Measurements from ENCODE around the gene ZNF699. TPM values are rescaled to one million over a fixed set of nuclear protein-coding genes. Genes with fewer than 3 reads are reported as not detected.
"Not testable (repeated sequence)": the region's sequence is repeated elsewhere in the genome, so short reads cannot be mapped to it uniquely, and the experiment has no call there.

The ZNF699 gene
- total RNA-seq, 1 experiment from 2014 or later = 6.9 TPM

DNA sequence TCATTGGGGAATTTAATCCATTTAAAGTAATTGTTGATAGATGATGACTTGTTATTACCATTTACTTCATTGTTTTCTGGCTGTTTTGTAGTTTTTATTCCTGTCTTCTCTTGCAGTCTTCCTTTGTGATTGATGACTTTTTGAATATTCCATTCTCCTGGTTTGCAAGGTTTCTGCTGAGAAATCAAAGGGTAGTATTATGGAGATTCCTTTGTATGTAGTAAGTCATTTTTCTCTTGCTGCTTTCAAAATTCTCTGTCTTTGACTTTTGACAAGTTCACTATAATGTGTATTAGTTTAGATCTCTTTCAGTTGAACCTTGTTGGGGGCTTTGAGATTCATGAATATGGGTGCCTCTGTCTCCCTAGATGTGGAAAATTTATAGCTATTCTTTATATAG lies 20.4 kb upstream of the ZNF699 start:
- Histone ChIP-seq H3K79me2 (ENCODE audit: low read length) (peaks cover 64% of the 10 kb centered on the region), H2AFZ (ENCODE audit: low read length) (no peak overlapping the region), H3K4me2 (ENCODE audit: low read depth, low read length, poor library complexity, severe bottlenecking) (no peak overlapping the region), H3K36me3 (ENCODE audit: insufficient read depth, low read length) (peaks cover 66% of the 10 kb centered on the region), H3K9ac (ENCODE audit: low read length) (no peak overlapping the region), H3K27ac (ENCODE audit: low read length) (no peak overlapping the region), H3K9me3 (ENCODE audit: low read length) (peaks cover 51% of the 10 kb centered on the region), H4K20me1 (ENCODE audit: insufficient read depth, low read depth, low read length) (no peaks in the 10 kb centered on the region), H3K27me3 (ENCODE audit: low read length) (no peaks in the 10 kb centered on the region), H3K4me1 (ENCODE audit: low read length) (peaks cover under 1% of the 10 kb centered on the region), H3K9me2 (replicated peaks; ENCODE audit: insufficient read depth, low read length) (no peaks in the 10 kb centered on the region), H3K4me3 (ENCODE audit: low read length) (no peak overlapping the region)
- no peak for DNase-seq

DNA sequence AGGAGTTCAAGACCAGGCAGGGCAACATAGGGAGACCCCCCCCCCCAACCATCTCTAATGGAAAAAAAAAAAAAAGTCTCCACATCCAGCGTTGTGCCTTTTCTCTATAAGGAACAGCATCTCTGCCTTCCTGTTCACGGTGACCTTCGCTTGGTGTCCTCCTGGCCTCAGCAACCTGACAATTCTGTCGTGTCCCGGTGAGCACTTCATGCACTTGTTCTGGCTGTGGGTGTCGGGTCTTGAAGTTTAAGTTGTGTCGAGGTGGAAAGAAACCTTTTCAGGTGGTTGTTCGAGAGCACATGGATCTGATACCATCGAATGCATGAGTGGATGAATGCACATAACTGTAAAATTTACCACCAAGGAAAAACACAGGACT lies 14.9 kb upstream of the ZNF699 start:
- Histone ChIP-seq H3K36me3 (ENCODE audit: insufficient read depth, low read length) (peaks cover 38% of the 10 kb centered on the region), H3K27me3 (ENCODE audit: low read length) (no peaks in the 10 kb centered on the region), H3K4me1 (ENCODE audit: low read length) (peaks cover 15% of the 10 kb centered on the region), H3K79me2 (ENCODE audit: low read length) (peaks cover 33% of the 10 kb centered on the region), H3K4me3 (ENCODE audit: low read length) (peak overlapping the region; percentile 77), H4K20me1 (ENCODE audit: insufficient read depth, low read depth, low read length) (no peaks in the 10 kb centered on the region), H2AFZ (ENCODE audit: low read length) (no peak overlapping the region; the same call in 1 of the 2 replicates), H3K4me2 (ENCODE audit: low read depth, low read length, poor library complexity, severe bottlenecking) (peak overlapping the region; percentile 80), H3K27ac (ENCODE audit: low read length) (peak overlapping the region; percentile 62), H3K9ac (ENCODE audit: low read length) (peak overlapping the region; percentile 83), H3K9me2 (replicated peaks; ENCODE audit: insufficient read depth, low read length) (no peaks in the 10 kb centered on the region), H3K9me3 (ENCODE audit: low read length) (peaks cover 25% of the 10 kb centered on the region)
- no peak for DNase-seq

DNA sequence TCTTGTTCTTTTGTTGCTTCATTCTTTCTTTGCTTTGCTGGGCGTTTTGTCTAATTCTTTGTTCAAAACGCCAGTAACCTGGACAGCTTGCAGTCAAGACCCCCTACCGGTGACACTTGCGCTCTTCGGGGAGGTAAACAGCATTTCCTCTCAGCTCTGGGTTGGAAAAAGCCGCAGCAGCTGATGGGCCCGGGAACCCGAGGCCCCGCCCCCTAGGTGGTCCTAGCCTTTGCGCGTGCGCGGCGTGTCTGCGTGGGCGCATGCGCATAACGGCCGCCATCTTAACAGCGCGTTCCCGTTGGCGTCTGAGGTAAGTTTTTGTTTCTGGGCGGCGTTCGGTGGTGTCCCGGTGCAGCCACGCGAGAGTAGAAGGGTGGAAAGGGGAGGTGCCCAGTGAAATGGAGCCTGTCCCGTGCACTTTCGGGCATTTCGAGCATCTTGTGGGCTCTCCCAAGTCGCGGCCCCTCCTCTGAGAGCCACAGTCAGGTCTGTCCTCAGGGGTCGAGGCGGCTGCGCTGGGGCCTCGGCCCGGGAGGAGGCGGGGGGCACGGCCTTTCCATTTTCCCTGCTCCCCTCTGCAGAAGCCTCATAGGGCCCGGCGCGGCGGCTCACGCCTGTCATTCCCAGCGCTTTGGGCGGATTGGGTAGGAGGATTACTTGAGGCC lies 14.4 kb upstream of the ZNF699 start, which contains the start of gene ZNF559:
TSS of gene ZNF559 (plus strand) at position 261 of the 665 bp plus-strand sequence. CDS start 14,371 bp downstream, outside the sequence.
- H3K9me2 ChIP-seq (replicated peaks; ENCODE audit: insufficient read depth, low read length) = no peaks in the 10 kb centered on the region
- H3K36me3 ChIP-seq (ENCODE audit: insufficient read depth, low read length) = peaks cover 38% of the 10 kb centered on the region
- H3K4me3 ChIP-seq (ENCODE audit: low read length) = peak within 1 kb of the TSS; percentile 77
- peaks cover 15% of the 10 kb centered on the region for H3K4me1 ChIP-seq (ENCODE audit: low read length)
- H4K20me1 ChIP-seq (ENCODE audit: insufficient read depth, low read depth, low read length) = no peaks in the 10 kb centered on the region
- H3K9me3 ChIP-seq (ENCODE audit: low read length) = peaks cover 22% of the 10 kb centered on the region
- DNase-seq = peak; percentile 97
- H3K9ac ChIP-seq (ENCODE audit: low read length) = peak within 1 kb of the TSS; percentile 83
- peak within 1 kb of the TSS; percentile 62 for H3K27ac ChIP-seq (ENCODE audit: low read length)
- peak within 1 kb of the TSS; percentile 80 for H3K4me2 ChIP-seq (ENCODE audit: low read depth, low read length, poor library complexity, severe bottlenecking)
- H2AFZ ChIP-seq (ENCODE audit: low read length) = peak within 1 kb of the TSS; percentile 99
- H3K27me3 ChIP-seq (ENCODE audit: low read length) = no peaks in the 10 kb centered on the region
- H3K79me2 ChIP-seq (ENCODE audit: low read length) = peaks cover 28% of the 10 kb centered on the region

DNA sequence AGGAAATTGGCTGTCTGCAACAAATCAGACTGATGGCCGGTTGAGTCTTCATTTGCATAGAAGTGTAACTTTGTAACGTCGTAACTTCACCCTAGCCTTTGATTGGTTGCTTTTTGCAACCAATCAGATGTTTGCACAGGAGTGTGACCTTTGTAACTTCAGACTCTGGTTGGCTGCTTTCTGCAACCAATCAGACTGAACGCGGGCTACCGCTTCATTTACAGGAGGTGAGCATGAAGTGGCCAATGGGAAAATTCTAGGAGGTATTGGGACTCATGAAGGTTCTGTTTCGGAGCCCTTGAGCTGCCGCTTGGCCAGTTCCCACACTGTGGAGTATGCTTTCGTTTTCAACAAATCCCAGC lies 13.9 kb upstream of the ZNF699 start:
- Histone ChIP-seq H3K4me3 (ENCODE audit: low read length) (peak overlapping the region; percentile 77), H3K27me3 (ENCODE audit: low read length) (no peaks in the 10 kb centered on the region), H3K36me3 (ENCODE audit: insufficient read depth, low read length) (peaks cover 35% of the 10 kb centered on the region), H3K4me2 (ENCODE audit: low read depth, low read length, poor library complexity, severe bottlenecking) (peak overlapping the region; percentile 80), H3K79me2 (ENCODE audit: low read length) (peaks cover 24% of the 10 kb centered on the region), H4K20me1 (ENCODE audit: insufficient read depth, low read depth, low read length) (no peaks in the 10 kb centered on the region), H3K4me1 (ENCODE audit: low read length) (peaks cover 15% of the 10 kb centered on the region), H3K9ac (ENCODE audit: low read length) (peak overlapping the region; percentile 83), H3K27ac (ENCODE audit: low read length) (peak overlapping the region; percentile 61), H3K9me2 (replicated peaks; ENCODE audit: insufficient read depth, low read length) (no peaks in the 10 kb centered on the region), H2AFZ (ENCODE audit: low read length) (peak overlapping the region; percentile 99), H3K9me3 (ENCODE audit: low read length) (peaks cover 22% of the 10 kb centered on the region)
- peak; percentile 82 for DNase-seq

DNA sequence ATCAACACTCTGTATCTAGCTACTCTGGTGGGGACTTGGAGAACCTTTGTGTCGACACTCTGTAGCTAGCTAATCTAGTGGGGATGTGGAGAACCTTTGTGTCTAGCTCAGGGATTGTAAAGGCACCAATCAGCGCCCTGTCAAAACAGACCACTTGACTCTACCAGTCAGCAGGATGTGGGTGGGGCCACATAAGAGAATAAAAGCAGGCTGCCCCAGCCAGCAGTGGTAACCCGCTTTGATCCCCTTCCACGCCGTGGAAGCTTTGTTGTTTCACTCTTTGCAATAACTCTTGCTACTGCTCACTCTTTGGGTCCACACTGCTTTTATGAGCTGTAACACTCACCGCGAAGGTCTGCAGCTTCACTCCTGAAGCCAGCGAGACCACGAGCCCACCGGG lies 12.6 kb upstream of the ZNF699 start:
- DNase-seq = not testable (repeated sequence)

DNA sequence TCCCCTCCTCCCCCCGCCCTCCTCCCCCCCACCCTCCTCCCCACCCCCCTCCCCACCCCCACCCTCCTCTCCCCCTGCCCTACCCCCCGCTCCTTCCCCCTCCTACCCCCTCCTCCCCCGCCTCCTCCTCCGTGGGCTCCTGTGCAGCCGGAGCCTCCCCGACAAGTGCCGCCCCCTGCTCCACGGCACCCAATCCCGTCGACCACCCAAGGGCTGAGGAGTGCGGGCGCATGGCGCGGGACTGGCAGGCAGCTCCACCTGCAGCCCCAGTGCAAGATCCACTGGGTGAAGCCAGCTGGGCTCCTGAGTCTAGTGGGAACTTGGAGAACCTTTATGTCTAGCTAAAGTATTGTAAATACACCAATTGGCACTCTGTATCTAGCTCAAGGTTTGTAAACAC lies 12.1 kb upstream of the ZNF699 start:
- not testable (repeated sequence) for H3K27me3 ChIP-seq (ENCODE audit: low read length); H3K27ac ChIP-seq (ENCODE audit: low read length); H3K9me2 ChIP-seq (replicated peaks; ENCODE audit: insufficient read depth, low read length); H4K20me1 ChIP-seq (ENCODE audit: insufficient read depth, low read depth, low read length); H3K4me3 ChIP-seq (ENCODE audit: low read length); H2AFZ ChIP-seq (ENCODE audit: low read length); H3K4me2 ChIP-seq (ENCODE audit: low read depth, low read length, poor library complexity, severe bottlenecking); H3K9ac ChIP-seq (ENCODE audit: low read length); DNase-seq
- Histone ChIP-seq H3K9me3 (ENCODE audit: low read length) (peaks cover 17% of the 10 kb centered on the region), H3K4me1 (ENCODE audit: low read length) (peaks cover 15% of the 10 kb centered on the region), H3K79me2 (ENCODE audit: low read length) (peaks cover 16% of the 10 kb centered on the region), H3K36me3 (ENCODE audit: insufficient read depth, low read length) (peaks cover 18% of the 10 kb centered on the region)

More for the DNA sequence above, 12.6 kb upstream of the ZNF699 start:
- Histone ChIP-seq H3K4me1 (ENCODE audit: low read length) (peaks cover 15% of the 10 kb centered on the region), H3K36me3 (ENCODE audit: insufficient read depth, low read length) (peaks cover 22% of the 10 kb centered on the region), H3K9me3 (ENCODE audit: low read length) (peaks cover 17% of the 10 kb centered on the region), H3K79me2 (ENCODE audit: low read length) (peaks cover 20% of the 10 kb centered on the region)
- H3K9me2 ChIP-seq (replicated peaks; ENCODE audit: insufficient read depth, low read length); H4K20me1 ChIP-seq (ENCODE audit: insufficient read depth, low read depth, low read length); H3K4me3 ChIP-seq (ENCODE audit: low read length); H3K9ac ChIP-seq (ENCODE audit: low read length); H3K27me3 ChIP-seq (ENCODE audit: low read length); H3K27ac ChIP-seq (ENCODE audit: low read length); H3K4me2 ChIP-seq (ENCODE audit: low read depth, low read length, poor library complexity, severe bottlenecking); H2AFZ ChIP-seq (ENCODE audit: low read length): not testable (repeated sequence)

DNA sequence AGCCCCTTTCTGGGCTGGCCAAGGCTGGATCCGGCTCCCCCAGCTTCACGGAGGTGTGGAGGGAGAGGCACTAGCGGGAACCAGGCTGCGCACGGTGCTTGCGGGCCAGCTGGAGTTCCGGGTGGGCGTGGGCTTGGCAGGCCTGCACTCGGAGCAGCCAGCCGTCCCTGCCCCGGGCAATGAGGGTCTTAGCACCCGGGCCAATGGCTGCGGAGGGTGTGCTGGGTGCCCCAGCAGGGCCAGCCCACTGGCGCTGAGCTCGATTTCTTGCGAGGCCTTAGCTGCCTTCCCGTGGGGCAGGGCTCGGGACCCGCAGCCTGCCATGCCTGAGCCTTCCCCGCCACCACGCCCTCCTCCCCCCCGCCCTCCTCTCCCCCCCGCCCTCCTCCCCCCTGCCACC lies 11.7 kb upstream of the ZNF699 start:
- Histone ChIP-seq H4K20me1 (ENCODE audit: insufficient read depth, low read depth, low read length) (no peaks in the 10 kb centered on the region), H3K9ac (ENCODE audit: low read length) (no peak overlapping the region), H2AFZ (ENCODE audit: low read length) (no peak overlapping the region), H3K27ac (ENCODE audit: low read length) (no peak overlapping the region), H3K27me3 (ENCODE audit: low read length) (no peaks in the 10 kb centered on the region), H3K4me2 (ENCODE audit: low read depth, low read length, poor library complexity, severe bottlenecking) (no peak overlapping the region), H3K9me2 (replicated peaks; ENCODE audit: insufficient read depth, low read length) (no peaks in the 10 kb centered on the region), H3K4me3 (ENCODE audit: low read length) (no peak overlapping the region), H3K36me3 (ENCODE audit: insufficient read depth, low read length) (peaks cover 15% of the 10 kb centered on the region), H3K9me3 (ENCODE audit: low read length) (peaks cover 15% of the 10 kb centered on the region), H3K4me1 (ENCODE audit: low read length) (peaks cover 15% of the 10 kb centered on the region), H3K79me2 (ENCODE audit: low read length) (peaks cover 15% of the 10 kb centered on the region)
- DNase-seq = no peak

DNA sequence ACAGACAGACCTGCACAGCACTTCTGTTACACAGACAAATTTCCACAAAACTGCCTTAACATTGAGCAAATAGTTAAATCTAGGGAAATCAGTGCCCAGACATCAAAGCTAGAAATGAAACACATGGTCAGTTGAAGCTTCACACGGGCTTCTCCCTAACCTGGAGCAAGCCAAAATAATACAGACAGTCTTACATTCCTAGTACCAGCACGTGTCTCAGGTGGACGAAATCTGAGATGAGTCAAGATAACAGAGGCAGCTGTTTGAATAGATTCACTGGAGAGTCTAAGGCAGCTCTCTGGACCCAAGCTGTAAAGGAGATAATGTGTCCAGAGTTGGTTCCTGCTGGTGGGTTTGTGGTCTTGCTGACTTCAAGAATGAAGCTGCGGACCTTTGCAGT lies 4.1 kb upstream of the ZNF699 start:
- Histone ChIP-seq H4K20me1 (ENCODE audit: insufficient read depth, low read depth, low read length) (no peaks in the 10 kb centered on the region), H3K4me1 (ENCODE audit: low read length) (peaks cover 1% of the 10 kb centered on the region; the same call in 1 of the 2 replicates), H3K79me2 (ENCODE audit: low read length) (peaks cover under 1% of the 10 kb centered on the region), H3K9ac (ENCODE audit: low read length) (no peak overlapping the region), H3K27me3 (ENCODE audit: low read length) (no peaks in the 10 kb centered on the region), H3K9me3 (ENCODE audit: low read length) (peaks cover 7% of the 10 kb centered on the region), H3K9me2 (replicated peaks; ENCODE audit: insufficient read depth, low read length) (no peaks in the 10 kb centered on the region), H3K4me3 (ENCODE audit: low read length) (no peak overlapping the region), H3K4me2 (ENCODE audit: low read depth, low read length, poor library complexity, severe bottlenecking) (no peak overlapping the region), H3K27ac (ENCODE audit: low read length) (no peak overlapping the region), H2AFZ (ENCODE audit: low read length) (no peak overlapping the region), H3K36me3 (ENCODE audit: insufficient read depth, low read length) (no peaks in the 10 kb centered on the region)
- no peak for DNase-seq

All from Karpas-422 (cell line).